Activated T-helper 9 cell treated with anti-CD3 and anti-CD28 coated beads, Interleukin-2, amount 50 U/mL, for 16 hours (primary cell): ENCODE data around the gene TULP4.
"Not testable (repeated sequence)": the region's sequence is repeated elsewhere in the genome, so short reads cannot be mapped to it uniquely, and the experiment has no call there.

ENCODE experiments used
- DNase-seq: peaks from one replicate; pipeline ENCODE4 v3.0.0-alpha.2; 2020; ENCODE audit warnings: low read depth

The TULP4 gene

DNA sequence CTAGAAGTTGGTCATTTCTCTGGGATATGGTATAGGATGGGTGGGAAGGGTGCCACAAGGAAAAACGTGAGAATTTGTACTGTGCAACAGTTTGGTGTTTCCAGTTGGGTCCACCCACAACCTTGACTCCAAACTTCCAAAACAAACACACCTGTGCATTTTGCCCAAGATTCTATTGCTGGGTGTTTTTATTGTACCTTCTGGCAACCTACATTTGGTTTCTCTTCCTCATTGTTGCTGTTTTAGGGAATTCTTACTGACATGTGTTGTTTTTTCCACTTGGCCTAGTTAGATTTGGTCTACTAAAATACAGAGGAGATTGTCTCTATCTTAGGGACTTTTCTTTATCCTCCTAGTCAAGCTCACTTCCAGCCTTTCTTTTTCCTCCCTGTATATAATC lies 16.7 kb downstream of the TULP4 start:
- DNase-seq, result no peak

DNA sequence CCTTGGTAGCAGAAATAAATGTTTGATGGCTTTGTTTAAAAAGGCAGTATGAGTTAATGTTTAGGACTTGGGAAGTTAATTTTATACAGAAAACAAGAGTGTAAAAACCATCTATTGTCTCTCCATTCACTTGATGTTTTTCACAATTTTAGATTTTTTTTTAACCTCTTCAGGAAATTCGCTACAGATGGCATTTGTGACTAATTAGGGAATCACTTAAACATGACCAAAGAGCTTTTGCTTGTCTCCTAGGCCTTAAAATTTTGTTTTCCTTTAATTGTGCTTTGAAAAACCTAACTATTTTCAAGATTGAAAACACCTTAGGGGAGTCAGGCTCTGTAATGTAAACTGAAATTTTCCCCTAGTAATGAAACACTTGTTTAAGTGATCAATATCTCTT lies 17.3 kb downstream of the TULP4 start:
- no peak for DNase-seq

DNA sequence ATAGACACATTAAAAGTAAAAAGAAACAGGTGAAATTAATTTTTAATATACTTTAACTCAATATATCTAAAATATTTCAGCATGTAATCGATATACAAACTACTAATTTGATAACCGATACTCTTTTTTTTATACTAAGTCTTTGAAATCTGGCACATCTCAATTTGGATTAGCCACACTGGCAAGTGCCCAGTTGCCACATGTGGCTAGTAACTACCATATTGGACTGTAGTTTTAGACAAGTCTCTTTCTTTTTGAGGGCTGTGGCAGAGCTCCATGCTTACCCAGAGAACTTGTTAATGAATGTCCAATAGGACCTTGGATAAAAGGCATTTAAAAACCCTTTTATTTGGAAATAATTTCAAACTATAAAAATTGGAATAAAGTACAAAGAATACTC lies 17.8 kb downstream of the TULP4 start:
- DNase-seq, result no peak

DNA sequence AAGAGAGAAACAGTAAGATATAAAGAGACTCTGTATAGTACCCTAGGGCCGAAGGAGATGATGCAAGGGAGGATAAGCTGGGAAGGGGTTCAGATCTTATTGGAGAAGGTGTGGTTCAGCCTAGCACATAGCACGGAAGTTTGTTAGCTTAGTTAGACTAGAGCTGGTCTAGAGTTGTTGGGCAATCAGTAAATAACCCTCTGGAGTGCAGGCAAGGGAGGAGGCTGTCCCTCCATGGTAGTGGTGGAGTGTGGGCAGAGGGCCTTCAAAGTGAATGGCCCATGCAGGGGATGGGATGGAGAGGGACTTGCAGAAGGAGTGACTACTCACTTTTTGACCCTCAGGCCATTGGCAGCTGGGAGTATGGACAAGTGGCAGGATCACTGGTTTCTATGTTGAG lies 20.0 kb downstream of the TULP4 start:
- DNase-seq, result no peak

DNA sequence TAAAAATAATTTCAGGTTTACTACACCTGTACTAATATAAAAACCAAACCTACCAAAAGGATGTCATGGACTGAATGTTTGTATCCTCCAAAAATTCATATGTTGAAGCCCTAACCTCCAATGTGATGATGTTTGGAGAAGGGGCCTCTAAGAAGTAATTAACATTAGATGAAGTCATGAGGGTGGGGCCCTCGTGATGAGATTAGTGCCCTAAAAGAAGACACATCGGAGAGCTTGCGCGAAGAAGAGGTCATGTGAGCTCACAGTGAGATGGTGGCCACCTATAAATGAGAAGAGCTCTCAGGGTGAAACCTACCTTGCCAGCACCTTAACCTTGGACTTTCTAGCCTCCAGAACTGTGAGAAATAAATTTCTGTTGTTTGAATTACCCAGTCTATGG lies 20.8 kb downstream of the TULP4 start:
- DNase-seq, result no peak

DNA sequence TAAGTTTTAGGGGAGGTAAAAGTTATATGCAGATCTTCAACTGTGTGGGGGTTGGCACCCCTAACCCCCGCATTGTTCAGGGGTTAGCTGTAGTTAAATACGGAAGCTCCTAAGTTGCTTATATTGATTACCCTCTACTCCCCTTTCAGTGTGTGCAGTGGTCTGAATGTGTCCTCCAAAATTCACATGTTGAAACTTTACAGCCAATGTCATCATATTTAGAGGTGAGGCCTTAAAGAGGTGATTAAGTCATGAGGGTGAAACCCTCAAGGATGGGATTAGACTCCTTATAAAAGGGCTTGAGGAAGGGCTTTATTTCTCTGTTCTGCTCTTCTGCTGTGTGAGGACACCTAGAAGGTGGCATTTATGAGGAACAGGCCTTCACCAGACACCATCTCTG lies 22.3 kb downstream of the TULP4 start:
- no peak for DNase-seq

DNA sequence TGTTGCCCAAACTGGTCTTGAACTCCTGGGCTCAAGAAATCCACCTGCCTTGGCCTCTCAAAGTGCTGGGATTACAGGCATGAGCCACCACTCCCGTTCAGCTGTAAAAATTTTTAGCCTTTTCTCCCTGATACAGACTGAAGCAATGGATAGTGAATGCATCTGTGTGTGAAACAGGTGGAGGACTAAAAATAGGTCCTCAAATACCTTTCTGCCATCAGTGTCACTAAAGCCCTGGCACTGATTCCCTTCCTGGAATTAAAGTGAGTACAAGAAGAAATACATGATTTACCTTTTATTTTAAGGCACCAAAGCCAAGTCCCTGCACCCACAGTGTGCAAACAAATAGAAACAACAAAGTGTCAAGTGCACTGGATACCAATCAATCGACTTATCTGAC lies 25.1 kb downstream of the TULP4 start:
- DNase-seq, result no peak

DNA sequence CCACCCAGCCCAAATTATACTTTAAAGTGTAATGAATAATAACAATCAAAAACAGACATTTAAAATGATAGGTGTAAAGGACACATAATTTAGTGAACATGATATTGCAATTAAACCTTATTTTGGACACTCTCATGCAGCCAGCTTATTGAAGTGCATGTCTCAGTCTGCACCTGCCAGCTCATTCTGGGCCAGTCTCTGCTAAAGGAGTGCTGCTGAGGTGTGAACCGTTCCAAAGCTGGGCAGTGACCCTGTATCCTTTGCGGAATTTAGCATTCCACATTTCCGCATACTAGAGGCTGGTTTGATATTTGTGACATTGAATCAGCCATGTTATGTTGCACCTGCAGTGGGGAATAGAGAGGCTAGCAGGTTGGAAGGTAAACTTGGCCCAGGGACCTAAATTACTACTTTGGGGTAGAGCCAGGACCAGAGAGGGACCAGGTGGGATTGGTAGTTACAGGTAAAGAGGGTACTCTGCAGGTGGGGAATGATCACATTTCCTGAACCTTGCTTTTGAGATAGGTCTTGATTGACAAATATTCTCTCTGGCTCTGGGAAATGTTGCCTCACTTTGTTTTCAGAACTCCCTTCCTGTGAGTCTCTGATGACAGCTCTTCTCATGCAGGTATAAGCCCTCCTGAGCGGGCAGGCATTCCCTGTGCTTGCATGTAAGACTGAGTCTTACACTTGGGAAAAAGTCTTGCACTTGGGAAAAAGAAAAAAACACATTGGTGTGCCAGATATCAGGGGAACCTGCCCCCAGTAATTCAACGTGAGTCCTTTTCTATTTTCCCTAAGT lies 26.2 kb downstream of the TULP4 start:
- DNase-seq, result no peak

DNA sequence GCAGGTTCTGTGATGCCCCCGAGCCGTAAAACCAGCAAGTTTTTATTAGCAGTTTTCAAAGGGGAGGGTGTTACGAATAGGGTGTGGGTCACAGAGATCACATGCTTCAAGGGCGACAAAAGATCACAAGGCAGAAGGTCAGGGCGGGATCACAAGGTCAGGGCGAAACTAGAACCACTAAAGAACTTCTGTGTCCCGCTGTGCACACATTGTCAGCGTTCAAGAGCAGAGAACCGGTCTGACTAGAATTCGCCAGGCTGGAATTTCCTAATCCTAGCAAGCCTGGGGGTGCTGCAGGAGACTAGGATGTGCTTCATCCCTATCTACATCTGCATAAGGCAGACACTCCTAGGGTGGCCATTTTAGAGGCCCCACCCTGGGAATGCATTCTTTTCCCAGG lies 26.9 kb downstream of the TULP4 start:
- DNase-seq, result not testable (repeated sequence)

DNA sequence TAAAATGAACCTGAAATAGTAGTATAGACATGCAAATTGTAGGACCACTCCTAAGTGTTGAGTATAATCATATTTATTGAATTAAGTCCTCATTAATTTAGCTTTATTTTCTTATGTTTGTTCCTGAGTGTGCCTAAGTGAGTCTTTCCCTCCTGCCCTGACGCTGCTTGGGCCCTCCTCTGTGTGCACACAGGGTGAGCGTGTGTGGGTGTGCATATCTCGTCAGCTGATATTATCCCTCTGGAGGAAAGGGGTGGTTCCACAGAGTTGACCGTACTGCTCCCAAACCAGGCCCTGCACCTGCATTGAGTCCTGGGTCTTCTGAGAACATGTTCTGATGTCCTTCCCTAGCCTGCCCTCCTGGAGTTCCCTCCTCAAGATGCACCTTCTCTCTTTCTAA lies 28.0 kb downstream of the TULP4 start:
- DNase-seq, result no peak

DNA sequence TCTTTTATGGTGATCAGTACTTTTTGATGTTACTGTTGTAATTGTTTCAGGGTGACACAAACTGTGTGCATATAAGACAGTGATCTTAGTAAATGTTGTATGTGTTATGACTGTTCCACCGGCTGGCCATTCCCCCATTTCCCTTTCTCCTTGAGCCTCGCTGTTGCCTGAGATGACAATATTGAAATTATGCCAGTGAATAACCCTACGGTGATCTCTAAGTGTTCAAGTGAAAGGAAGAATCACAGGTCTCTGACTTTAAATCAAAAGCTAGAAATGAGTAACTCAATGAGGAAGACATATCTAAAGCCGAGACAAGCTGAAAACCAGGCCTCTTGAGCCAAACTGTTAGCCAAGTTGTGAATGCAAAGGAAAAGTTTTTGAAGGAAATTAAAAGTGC lies 32.3 kb downstream of the TULP4 start:
- no peak for DNase-seq

DNA sequence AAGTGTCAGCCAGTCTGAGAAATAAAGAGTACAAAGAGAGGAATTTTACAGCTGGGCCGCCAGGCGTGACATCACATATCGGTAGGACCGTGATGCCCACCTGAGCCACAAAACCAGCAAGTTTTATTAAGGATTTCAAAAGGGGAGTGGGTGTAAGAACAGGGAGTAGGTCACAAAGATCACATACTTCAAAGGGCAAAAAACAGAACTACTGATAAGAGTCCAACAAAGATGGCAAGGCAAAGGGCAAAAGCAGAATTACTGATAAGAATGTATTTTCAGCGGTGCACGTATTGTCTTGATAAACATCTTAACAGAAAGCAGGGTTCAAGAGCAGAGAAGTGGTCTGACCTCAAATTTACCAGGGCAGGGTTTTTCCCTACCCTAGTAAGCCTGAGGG lies 33.2 kb downstream of the TULP4 start:
- not testable (repeated sequence) for DNase-seq

DNA sequence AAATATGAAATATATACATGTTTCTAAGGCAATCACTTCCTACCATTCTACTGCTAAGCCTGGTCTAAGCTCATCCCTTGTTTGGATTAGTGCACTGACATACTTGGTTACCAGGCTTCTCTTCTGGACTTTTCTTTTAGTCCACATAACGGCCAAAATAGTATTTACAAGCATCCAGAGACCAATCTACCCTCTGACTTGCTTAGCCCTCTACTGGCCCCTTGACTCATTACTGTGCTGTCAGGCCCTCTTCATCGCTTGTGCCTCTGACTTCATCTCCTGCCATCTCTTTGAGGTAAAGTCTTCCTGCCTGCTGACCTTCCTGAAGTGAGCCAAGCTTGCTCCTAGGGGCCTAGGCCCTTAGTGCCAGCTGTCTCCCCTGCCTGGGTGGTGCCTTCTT lies 35.1 kb downstream of the TULP4 start:
- DNase-seq, result no peak

DNA sequence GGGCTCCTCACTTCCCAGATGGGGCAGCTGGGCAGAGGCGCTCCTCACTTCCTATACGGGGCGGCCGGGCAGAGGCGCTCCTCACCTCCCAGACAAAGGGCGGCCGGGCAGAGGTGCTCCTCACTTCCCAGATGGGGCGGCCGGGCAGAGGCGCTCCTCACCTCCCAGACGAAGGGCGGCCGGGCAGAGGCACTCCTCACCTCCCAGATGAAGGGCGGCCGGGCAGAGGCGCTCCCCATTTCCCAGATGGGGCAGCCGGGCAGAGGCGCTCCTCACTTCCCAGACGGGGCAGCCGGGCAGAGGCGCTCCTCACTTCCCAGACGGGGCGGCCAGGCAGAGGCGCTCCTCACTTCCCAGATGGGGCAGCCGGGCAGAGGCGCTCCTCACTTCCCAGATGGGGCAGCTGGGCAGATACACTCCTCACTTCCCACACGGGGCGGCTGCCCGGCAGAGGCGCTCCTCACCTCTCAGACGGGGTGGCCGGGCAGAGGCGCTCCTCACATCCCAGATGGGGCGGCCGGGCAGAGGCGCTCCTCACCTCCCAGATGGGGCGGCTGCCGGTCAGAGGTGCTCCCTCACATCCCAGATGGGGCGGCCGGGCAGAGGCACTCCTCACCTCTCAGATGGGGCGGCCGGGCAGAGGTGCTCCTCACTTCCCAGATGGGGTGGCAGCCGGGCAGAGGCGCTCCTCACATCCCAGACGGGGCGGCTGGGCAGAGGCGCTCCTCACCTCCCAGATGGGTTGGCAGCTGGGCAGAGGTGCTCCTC lies 36.7 kb downstream of the TULP4 start:
- DNase-seq, result not testable (repeated sequence)

DNA sequence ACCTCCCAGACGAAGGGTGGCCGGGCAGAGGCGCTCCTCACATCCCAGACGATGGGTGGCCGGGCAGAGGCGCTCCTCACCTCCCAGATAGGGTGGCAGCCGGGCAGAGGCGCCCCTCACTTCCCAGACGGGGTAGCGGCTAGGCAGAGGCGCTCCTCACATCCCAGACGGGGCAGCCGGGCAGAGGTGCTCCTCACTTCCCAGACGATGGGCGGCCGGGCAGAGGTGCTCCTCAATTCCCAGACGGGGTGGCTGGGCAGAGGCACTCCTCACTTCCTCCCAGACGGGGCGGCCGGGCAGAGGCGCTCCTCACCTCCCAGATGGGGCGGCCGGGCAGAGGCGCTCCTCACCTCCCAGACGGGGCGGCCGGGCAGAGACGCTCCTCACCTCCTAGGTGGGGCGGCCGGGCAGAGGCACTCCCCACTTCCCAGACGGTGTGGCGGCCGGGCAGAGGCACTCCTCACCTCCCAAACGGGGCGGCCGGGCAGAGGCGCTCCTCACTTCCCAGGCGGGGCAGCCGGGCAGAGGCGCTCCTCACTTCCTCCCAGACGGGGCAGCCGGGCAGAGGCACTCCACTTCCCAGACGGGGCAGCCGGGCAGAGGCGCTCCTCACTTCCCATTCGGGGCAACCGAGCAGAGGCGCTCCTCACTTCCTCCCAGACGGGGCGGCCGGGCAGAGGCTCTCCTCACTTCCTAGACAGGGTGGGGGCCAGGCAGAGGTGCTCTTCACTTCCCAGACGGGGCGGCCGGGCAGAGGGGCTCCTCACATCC lies 37.4 kb downstream of the TULP4 start:
- DNase-seq, result not testable (repeated sequence)

DNA sequence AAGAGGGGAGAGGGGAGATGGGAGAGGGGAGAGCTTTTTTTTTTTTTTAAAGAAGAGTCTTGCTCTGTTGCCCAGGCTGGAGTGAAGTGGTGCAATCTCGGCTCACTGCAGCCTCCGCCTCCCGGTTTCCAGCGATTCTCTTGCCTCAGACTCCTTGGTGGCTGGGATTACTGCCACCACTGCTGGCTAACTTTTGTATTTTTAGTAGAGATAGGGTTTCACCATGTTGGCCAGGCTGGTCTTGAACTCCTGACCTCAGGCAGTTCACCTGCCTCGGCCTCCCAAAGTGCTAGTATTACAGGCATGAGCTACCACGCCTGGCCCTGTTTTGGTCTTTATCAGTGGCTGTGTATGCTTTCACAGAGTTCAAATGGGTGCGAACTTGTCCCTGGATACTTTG lies 38.5 kb downstream of the TULP4 start:
- not testable (repeated sequence) for DNase-seq

DNA sequence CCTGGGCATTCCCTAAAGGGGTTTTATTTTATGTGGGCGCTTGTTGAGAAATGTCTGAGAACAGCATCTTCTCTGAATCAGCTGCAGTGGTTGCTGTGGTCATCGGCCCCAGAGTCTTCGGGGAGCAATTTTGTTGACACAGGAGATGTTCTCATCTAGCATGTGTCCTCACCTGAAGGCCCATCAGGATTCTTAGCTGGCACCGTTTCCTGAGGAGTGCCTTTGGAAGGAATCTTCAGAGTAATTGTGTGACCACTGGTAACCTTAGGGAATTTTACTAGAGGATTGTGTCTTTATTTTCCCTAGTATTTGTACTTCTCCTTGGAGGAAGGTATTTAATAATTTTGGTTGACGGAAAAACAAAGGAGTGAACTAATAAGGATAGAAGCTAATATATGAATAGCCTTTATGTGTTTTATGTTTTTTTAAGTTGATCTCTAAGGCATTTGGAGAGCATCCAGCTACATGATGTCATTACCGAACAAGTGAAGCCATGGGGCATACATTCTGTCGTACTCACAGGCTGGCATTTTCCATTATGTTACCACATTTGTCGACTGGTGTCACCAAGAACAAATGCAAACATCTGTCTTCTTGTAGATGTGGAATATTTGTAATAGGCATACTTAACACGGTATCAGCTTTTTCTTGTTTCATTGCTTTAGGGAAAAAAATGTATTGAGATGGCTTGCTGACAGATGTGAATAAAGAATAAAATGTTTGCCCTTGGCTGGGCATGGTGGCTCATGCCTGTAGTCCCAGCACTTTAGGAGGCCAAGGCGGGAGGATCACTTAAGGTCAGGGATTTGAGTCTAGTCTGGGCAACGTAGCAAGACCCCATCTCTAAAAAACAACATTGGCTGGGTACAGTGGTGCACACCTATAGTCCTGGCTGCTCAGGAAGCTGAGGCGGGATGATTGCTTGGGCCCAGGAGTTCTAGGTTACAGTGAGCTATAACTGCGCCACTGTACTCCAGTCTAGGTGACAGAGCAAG lies 41.9 kb downstream of the TULP4 start:
- DNase-seq, result no peak

DNA sequence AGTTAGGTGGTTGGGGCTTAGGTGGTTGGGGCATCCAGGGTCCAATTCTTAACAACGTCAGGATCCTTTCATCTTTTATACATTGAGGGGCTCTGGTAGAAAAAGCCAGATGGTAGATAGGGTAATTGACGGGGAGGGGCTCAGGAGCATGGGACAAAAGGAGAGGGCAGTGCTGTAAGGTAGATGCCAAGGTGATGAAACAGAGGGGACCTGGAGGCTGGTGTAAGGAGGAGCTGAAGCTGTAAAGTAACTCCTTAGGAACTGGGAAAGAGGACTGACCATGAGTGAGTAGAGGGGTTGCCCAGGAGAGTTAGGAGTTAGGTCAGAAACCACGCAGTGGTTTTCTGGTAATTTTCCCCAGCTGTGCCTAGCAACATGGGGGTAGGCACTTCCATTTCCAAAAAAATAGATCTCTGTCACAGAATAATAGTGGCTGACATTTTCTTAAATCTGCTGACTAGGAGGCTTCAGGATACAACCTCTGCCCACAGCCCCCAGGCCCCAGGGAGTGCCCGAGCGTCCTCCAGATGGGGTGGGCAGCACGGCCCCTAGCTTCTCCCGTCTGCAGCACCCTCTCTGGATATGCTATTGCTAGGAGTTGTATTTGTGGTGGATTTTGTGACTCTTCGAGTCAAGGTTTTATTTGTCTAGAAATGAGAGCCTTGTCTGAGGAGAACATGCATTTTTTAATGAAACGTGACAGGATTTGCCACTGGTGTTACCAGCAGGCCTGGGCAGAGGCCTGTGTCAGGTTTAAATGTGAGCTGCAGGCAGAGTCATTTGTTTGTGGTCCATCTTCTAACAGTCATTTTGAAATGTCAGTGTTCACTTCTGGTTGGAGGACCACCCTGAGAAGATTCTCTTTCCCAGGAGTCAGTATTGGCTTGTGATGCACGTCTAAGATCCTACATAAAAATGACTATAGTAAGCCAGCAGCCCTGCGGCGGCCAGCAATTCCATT lies 44.6 kb downstream of the TULP4 start:
- no peak for DNase-seq

DNA sequence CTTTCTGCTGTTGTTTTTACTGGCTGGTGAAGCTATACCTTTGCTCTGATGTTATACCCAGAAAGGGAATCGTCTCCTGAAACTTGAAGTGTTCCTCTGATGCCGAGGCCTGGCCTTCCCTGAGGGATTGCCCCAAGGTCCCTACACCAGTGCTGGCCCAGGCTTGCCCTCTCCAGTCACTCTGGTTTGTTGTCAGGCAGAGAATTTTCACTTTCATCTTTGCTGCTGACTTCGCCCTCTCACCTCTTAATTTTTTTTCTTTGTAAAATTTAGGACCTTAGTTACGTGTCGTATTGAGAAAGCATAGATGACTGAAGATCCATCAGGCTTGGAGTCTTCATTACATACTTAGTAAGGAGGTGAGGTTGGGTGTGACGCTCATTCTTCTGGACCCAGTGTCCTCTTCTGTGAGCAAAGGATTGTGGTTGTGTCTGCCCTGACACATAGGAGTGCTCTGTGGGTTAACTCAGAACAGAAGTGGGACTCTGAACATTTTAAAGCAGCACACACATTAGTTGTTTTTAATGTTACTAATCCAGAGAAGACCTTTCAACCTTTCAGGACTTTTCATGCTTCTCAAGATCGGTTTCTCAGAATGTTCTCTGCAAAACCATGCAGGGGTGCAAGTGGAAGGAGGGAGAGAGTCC lies 45.4 kb downstream of the TULP4 start:
- no peak for DNase-seq
